K562 (cell line): ENCODE results near the gene TNRC6B. TPM values are rescaled to one million over a fixed set of nuclear protein-coding genes. Genes with fewer than 3 reads are reported as not detected.
A peak's percentile ranks its signal among the peaks of the same experiment; 100 is the strongest.

ENCODE experiments used
- ATAC-seq: fragments of 200-7000 bp; cut with Tn5 transposase; 3 replicates; pipeline ENCODE4 v1.9.1; 2020; ENCODE audit warnings: moderate library complexity
- BruUV-seq: library from RNA; stranded (reverse); fragments of 400-500 nt; replicated peaks from 2 replicates; lab custom pipeline; 2021; lab: Mats Ljungman, UMichigan
- CTCF ChIA-PET: fragments of 300-600 bp; formaldehyde crosslinking; extraction: SDS; loops from one replicate; lab custom pipeline; 2021; ENCODE audit warnings: low intra/inter-chr PET ratio; lab: Yijun Ruan, JAX
- POLR2A ChIA-PET: fragments of 300-600, 350-650 bp; sonication (Branson Sonifier 250); formaldehyde crosslinking; extraction: SDS; loops from one replicate; lab custom pipeline; 2021; ENCODE audit warnings: antibody characterized with exemption, inconsistent platforms; lab: Yijun Ruan, JAX
- DNase-seq, 4 experiments: peaks; one replicate each; pipeline versions ENCODE4 v3.0.0 to v3.0.0-alpha.2; 2011 to 2018; ENCODE audit warnings: low spot score in 3 of 4, mixed read lengths in 3 of 4; ENCODE audit errors: extremely low read depth in 1 of 4
- FAIRE-seq: peaks from 2 replicates; lab custom pipeline; 2011; peaks lifted over from hg19 to GRCh38; lab: Jason Lieb, UNC
- H2AFZ ChIP-seq: 2 replicates; pipeline ENCODE4 v1.6.0; 2011; ENCODE audit warnings: low read depth, low read length, control low read depth, inconsistent platforms
- H3K27ac ChIP-seq: fragments of 200-600 bp; 3 replicates; pipeline ENCODE4 v1.8.0; 2011; ENCODE audit warnings: low read depth, mild to moderate bottlenecking, control low read depth, inconsistent platforms, low read length, moderate library complexity, mixed read lengths; ENCODE audit errors: extremely low read depth
- H3K27me3 ChIP-seq, 2 experiments: fragments of 300-600 bp in 1 of 2; 2 replicates in 1 of 2; 3 replicates in 1 of 2; pipeline versions ENCODE4 v1.6.0 to v1.8.0; 2011; ENCODE audit warnings: inconsistent platforms in 2 of 2, low read length in 2 of 2, mild to moderate bottlenecking in 1 of 2, mixed read lengths in 1 of 2, moderate library complexity in 1 of 2; ENCODE audit not compliant: control insufficient read depth in 2 of 2, insufficient read depth in 2 of 2
- H3K36me3 ChIP-seq: fragments of 300-600 bp; 3 replicates; pipeline ENCODE4 v1.8.0; 2011; ENCODE audit warnings: mild to moderate bottlenecking, low read length, inconsistent platforms; ENCODE audit not compliant: control insufficient read depth, insufficient read depth
- H3K4me1 ChIP-seq, 2 experiments: fragments of 200-600 bp in 1 of 2; replicated peaks in 1 of 2; 2 replicates in 1 of 2; 3 replicates in 1 of 2; pipeline versions ENCODE4 v1.5.1 to v1.8.0; 2011; ENCODE audit warnings: inconsistent platforms in 2 of 2, low read length in 2 of 2, mild to moderate bottlenecking in 1 of 2, mixed read lengths in 1 of 2, moderate library complexity in 1 of 2; ENCODE audit not compliant: control insufficient read depth in 2 of 2, insufficient read depth in 2 of 2
- H3K4me2 ChIP-seq: 2 replicates; pipeline ENCODE4 v1.6.1; 2011; ENCODE audit warnings: low read length, control low read depth, inconsistent platforms, mixed read lengths; ENCODE audit not compliant: insufficient read depth
- H3K4me3 ChIP-seq: fragments of 200-600 bp; sonication (generic), shearing (Covaris generic); 2 replicates; pipeline ENCODE4 v1.5.1; 2016; ENCODE audit warnings: control low read depth, inconsistent platforms
- H3K79me2 ChIP-seq: fragments of 200-600 bp; 3 replicates; pipeline ENCODE4 v1.8.0; 2011; ENCODE audit warnings: low read length, inconsistent platforms; ENCODE audit not compliant: control insufficient read depth, insufficient read depth
- H3K9ac ChIP-seq, 2 experiments: 2 replicates each; pipeline versions ENCODE4 v1.6.0 to v1.6.1; 2011; ENCODE audit warnings: low read depth in 2 of 2, low read length in 2 of 2, control low read depth in 1 of 2, inconsistent platforms in 1 of 2, mild to moderate bottlenecking in 1 of 2, mixed read lengths in 1 of 2; ENCODE audit not compliant: insufficient read depth in 1 of 2
- H3K9me1 ChIP-seq: one replicate; pipeline ENCODE4 v1.6.0; 2011; ENCODE audit warnings: inconsistent platforms, mild to moderate bottlenecking, low read length, moderate library complexity; ENCODE audit not compliant: control insufficient read depth, insufficient read depth
- H3K9me3 ChIP-seq: replicated peaks from 2 replicates; pipeline ENCODE4 v1.5.1; 2011; ENCODE audit warnings: low read depth, low read length, inconsistent platforms; ENCODE audit not compliant: control insufficient read depth, insufficient read depth
- H4K20me1 ChIP-seq: replicated peaks from 2 replicates; pipeline ENCODE4 v1.6.1; 2011; ENCODE audit warnings: low read length, inconsistent platforms, mixed read lengths; ENCODE audit not compliant: control insufficient read depth, insufficient read depth
- ASH1L ChIP-seq: fragments of 450-650 bp; IDR thresholded peaks from 2 replicates; pipeline ENCODE4 v1.6.1; 2018; ENCODE audit warnings: borderline replicate concordance, mild to moderate bottlenecking, low read depth; ENCODE audit not compliant: partially characterized antibody
- CAMTA2 ChIP-seq: fragments of 250-450 bp; sonication (Bioruptor Pico); conservative IDR thresholded peaks from 2 replicates; pipeline ENCODE4 v1.5.1; 2022
- CGGBP1 ChIP-seq: fragments of 250-450 bp; sonication (Bioruptor Pico); IDR thresholded peaks from 2 replicates; pipeline ENCODE4 v1.9.0; 2021; ENCODE audit warnings: mild to moderate bottlenecking
- HLTF ChIP-seq: fragments of 450-650 bp; IDR thresholded peaks from 2 replicates; pipeline ENCODE4 v1.6.1; 2016
- L3MBTL2 ChIP-seq: fragments of 450-650 bp; IDR thresholded peaks from 2 replicates; pipeline ENCODE4 v1.6.1; 2016; ENCODE audit warnings: mild to moderate bottlenecking, moderate library complexity
- ZBED1 ChIP-seq: IDR thresholded peaks from 2 replicates; pipeline ENCODE4 v1.6.1; 2014
- ZNF384 ChIP-seq: IDR thresholded peaks from 2 replicates; pipeline ENCODE4 v1.6.1; 2012; ENCODE audit warnings: low read depth, low read length, improper control_type of control experiment
- WGBS: fragments of 100-300 bp; shearing (Covaris generic); methylation state at CpG from one replicate; pipeline ENCODE4 v1.1.6; 2016; ENCODE audit warnings: low coverage, mixed read lengths; ENCODE audit not compliant: insufficient coverage; ENCODE audit errors: missing lambda C conversion rate; 5-methylcytosine and 5-hydroxymethylcytosine counted together
- in situ Hi-C: fragments of 300-500 bp; cut with MboI; formaldehyde crosslinking; loops from 4 replicates; pipeline ENCODE4 v1.15.0; 2018; ENCODE audit warnings: inconsistent platforms, mixed read lengths
- intact Hi-C: fragments of 100-400 bp; cut with micrococcal nuclease; formaldehyde crosslinking; loops from 2 replicates; pipeline ENCODE4 v1.14.2; 2022
- polyA plus RNA-seq, 8 experiments: library from polyadenylated mRNA; depleted of rRNA in 4 of 8; stranded (reverse) in 5 of 8; unstranded in 3 of 8; fragments of >200 nt; fragmentation: Nextera tagmentation in 2 of 8; fragmentation: Illumina TruSeq in 1 of 8; extraction: Ambion mirVana in 2 of 8; extraction: Trizol in 1 of 8; gene quantifications; 2 replicates each; pipeline versions ENCODE4 v1.2.1 to v1.2.3, GENCODE V29; 2011 to 2014; ENCODE audit warnings: inconsistent platforms in 1 of 8, missing spikeins in 1 of 8
- total RNA-seq, 7 experiments: library from RNA; depleted of rRNA in 6 of 7; stranded (reverse); fragments of >200 nt in 6 of 7; fragmentation: Illumina TruSeq in 2 of 7; extraction: Trizol in 2 of 7; gene quantifications; 2 replicates each; pipeline versions ENCODE4 v1.2.1 to v1.2.3, GENCODE V29; 2011 to 2021; ENCODE audit warnings: low replicate concordance in 1 of 7
- TF ChIP-seq, protein P1 (sequence below): fragments of 250-450 bp; sonication (Bioruptor Pico); IDR thresholded peaks from 2 replicates; pipeline ENCODE4 v1.8.0; 2022; ENCODE audit warnings: moderate library complexity, mild to moderate bottlenecking, inconsistent platforms

The TNRC6B gene
- total and polyA plus RNA-seq, 9 of the 15 experiments (the other 6 are each of a cell fraction or from before 2014, with no cell fraction given): 0.96 to 18.8 (median 10.8) TPM

- no peak overlapping the region for H3K4me3 ChIP-seq
- DNase-seq: peak in 1 of 4 experiments; percentile 7
Measured at GRCh38 chr22:40332319-40332781, 154.6 kb downstream of the TNRC6B start.

More at GRCh38 chr22:40332319-40332781, 154.6 kb downstream of the TNRC6B start:
- BruUV-seq: no TSS peak
- ChIA-PET POLR2A (interaction anchor here (0.6 kb wide), 1 partner anchor 430 kb away, joined by 3 read pairs; no protein-coding TSS in a partner anchor), CTCF (no interaction called here)
- in situ Hi-C loops (no loop called here), intact Hi-C loops (no loop called here)
- Histone ChIP-seq H3K27ac (no peak overlapping the region), H3K9me3 (no peaks in the 10 kb centered on the region), H3K9ac (no peak overlapping the region), H3K4me1 (peaks cover 7 to 27% of the 10 kb centered on the region in 2 experiments; a peak in 4 of 5 replicates), H4K20me1 (peaks cover 5% of the 10 kb centered on the region), H3K27me3 (no peaks in the 10 kb centered on the region), H2AFZ (no peak overlapping the region), H3K36me3 (no peaks in the 10 kb centered on the region; the same call in 1 of the 3 replicates), H3K4me2 (no peak overlapping the region), H3K9me1 (no peaks in the 10 kb centered on the region), H3K79me2 (no peaks in the 10 kb centered on the region)
- FAIRE-seq (peak; percentile 6), ATAC-seq (no peak)
- TF ChIP-seq ZBED1 (no peak), ZNF384 (no peak), L3MBTL2 (0 out of 2 replicates have a peak, but pooled peaks have one; percentile 16), CAMTA2 (no peak), ASH1L (no peak), CGGBP1 (CRISPR knock-in tag) (no peak), HLTF (no peak)
- TF ChIP-seq, protein P1, sequence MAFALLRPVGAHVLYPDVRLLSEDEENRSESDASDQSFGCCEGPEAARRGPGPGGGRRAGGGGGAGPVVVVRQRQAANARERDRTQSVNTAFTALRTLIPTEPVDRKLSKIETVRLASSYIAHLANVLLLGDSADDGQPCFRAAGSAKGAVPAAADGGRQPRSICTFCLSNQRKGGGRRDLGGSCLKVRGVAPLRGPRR: no peak
- 27% methylated on average over 9 of the region's 9 CpGs for WGBS
